Measurements from ENCODE around the gene ZNF668. TPM values are rescaled to one million over a fixed set of nuclear protein-coding genes. Genes with fewer than 3 reads are reported as not detected.

ZNF668 gene
- total RNA-seq, 1 donor from 2014 or later, result 5.4 TPM

- H3K36me3 ChIP-seq, result peaks cover 0 to 13% of the 10 kb centered on the region in 2 donors
- H3K4me3 ChIP-seq, result no peak overlapping the region
- H3K9me3 ChIP-seq, result no peaks in the 10 kb centered on the region
- no peaks in the 10 kb centered on the region for H3K4me1 ChIP-seq
- DNase-seq (ENCODE audit: extremely low spot score in 2 of 2), result no peak
- intact Hi-C loops (cut with DNase I), result no loop called here
- TF ChIP-seq, protein P1, sequence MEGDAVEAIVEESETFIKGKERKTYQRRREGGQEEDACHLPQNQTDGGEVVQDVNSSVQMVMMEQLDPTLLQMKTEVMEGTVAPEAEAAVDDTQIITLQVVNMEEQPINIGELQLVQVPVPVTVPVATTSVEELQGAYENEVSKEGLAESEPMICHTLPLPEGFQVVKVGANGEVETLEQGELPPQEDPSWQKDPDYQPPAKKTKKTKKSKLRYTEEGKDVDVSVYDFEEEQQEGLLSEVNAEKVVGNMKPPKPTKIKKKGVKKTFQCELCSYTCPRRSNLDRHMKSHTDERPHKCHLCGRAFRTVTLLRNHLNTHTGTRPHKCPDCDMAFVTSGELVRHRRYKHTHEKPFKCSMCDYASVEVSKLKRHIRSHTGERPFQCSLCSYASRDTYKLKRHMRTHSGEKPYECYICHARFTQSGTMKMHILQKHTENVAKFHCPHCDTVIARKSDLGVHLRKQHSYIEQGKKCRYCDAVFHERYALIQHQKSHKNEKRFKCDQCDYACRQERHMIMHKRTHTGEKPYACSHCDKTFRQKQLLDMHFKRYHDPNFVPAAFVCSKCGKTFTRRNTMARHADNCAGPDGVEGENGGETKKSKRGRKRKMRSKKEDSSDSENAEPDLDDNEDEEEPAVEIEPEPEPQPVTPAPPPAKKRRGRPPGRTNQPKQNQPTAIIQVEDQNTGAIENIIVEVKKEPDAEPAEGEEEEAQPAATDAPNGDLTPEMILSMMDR (IDR thresholded peaks at IDR 0.05), result no peak
- TF ChIP-seq POLR2A (IDR thresholded peaks at IDR 0.05), result no peak
- TF ChIP-seq POLR2AphosphoS5 (IDR thresholded peaks at IDR 0.05; ENCODE audit: insufficient read depth in 1 of 2, low read depth in 1 of 2), result no peak
- H3K27me3 ChIP-seq, result no peaks in the 10 kb centered on the region
- no peak overlapping the region for H3K27ac ChIP-seq
These were observed 30.1 kb downstream of the ZNF668 start for GRCh38 chr16:31043898-31044481.

DNA sequence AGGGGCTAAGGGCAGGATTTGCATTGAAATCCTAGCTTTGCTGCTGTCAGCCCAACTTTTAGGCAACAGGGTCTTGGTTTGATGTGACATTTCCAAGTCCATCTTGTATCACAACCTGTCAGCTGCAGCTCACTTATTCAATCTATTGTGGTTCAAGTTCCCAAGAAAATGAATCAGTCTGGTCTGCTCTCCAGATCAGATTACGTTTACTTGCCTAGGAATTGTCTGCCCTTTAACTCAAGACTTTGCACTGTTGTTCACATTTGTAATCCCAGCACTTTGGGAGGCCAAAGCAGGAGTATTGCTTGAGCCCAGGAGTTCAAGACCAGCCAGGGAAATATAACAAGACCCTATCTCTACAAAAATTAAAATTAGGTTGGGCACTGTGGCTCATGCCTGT lies 30.7 kb downstream of the ZNF668 start:
- intact Hi-C loops (cut with DNase I), result no loop called here
- H3K36me3 ChIP-seq, result peaks cover 0 to 19% of the 10 kb centered on the region in 2 donors

GRCh38 chr16:31042866-31043265 lies 31.2 kb downstream of the ZNF668 start:
- H3K36me3 ChIP-seq, result peaks cover 0 to 24% of the 10 kb centered on the region in 2 donors
- intact Hi-C loops (cut with DNase I), result no loop called here

More for the DNA sequence above, 30.7 kb downstream of the ZNF668 start:
- no peak overlapping the region for H3K4me3 ChIP-seq
- TF ChIP-seq POLR2A (IDR thresholded peaks at IDR 0.05), result no peak
- H3K27me3 ChIP-seq, result no peaks in the 10 kb centered on the region
- H3K27ac ChIP-seq, result no peak overlapping the region
- no peaks in the 10 kb centered on the region for H3K4me1 ChIP-seq
- H3K9me3 ChIP-seq, result no peaks in the 10 kb centered on the region
- DNase-seq (ENCODE audit: extremely low spot score in 2 of 2), result no peak

DNA sequence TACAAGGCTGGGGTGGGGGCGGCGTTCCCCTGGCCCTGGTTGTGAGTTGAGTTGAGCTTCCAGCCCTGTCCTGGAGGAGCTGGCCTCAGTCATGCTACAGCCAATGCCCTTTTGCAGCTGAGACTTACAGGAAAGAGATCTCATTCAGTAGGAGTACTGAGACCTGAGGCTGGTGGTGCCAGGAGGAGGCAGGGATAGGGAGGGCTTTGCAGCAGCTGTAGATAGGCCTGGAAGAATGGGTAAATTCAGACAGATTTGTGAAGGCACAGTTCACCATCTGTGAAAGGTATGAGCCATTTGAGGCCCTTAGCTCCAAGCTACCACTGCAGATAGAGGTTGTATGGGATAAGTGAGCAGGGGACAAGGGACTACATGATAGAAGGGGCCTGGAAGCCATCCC lies 35.0 kb downstream of the ZNF668 start:
- DNase-seq (ENCODE audit: extremely low spot score in 2 of 2), result no peak
- Histone ChIP-seq H3K27ac (no peak overlapping the region), H3K36me3 (peaks cover 0 to 40% of the 10 kb centered on the region in 2 donors), H3K4me3 (no peak overlapping the region), H3K9me3 (no peaks in the 10 kb centered on the region), H3K27me3 (no peaks in the 10 kb centered on the region), H3K4me1 (peaks cover 15% of the 10 kb centered on the region)
- intact Hi-C loops (cut with DNase I), result no loop called here
- TF ChIP-seq POLR2A (IDR thresholded peaks at IDR 0.05) (no peak), POLR2AphosphoS5 (IDR thresholded peaks at IDR 0.05; ENCODE audit: insufficient read depth in 1 of 2, low read depth in 1 of 2) (no peak)
- TF ChIP-seq, protein P1 (IDR thresholded peaks at IDR 0.05), result no peak

More at GRCh38 chr16:31042866-31043265, 31.2 kb downstream of the ZNF668 start:
- Histone ChIP-seq H3K9me3 (no peaks in the 10 kb centered on the region), H3K27ac (no peak overlapping the region), H3K27me3 (no peaks in the 10 kb centered on the region), H3K4me3 (no peak overlapping the region), H3K4me1 (no peaks in the 10 kb centered on the region)
- DNase-seq (ENCODE audit: extremely low spot score in 2 of 2), result no peak
- no peak for TF ChIP-seq POLR2AphosphoS5 (IDR thresholded peaks at IDR 0.05; ENCODE audit: insufficient read depth in 1 of 2, low read depth in 1 of 2)
- TF ChIP-seq, protein P1 (IDR thresholded peaks at IDR 0.05), result no peak
- no peak for TF ChIP-seq POLR2A (IDR thresholded peaks at IDR 0.05)

DNA sequence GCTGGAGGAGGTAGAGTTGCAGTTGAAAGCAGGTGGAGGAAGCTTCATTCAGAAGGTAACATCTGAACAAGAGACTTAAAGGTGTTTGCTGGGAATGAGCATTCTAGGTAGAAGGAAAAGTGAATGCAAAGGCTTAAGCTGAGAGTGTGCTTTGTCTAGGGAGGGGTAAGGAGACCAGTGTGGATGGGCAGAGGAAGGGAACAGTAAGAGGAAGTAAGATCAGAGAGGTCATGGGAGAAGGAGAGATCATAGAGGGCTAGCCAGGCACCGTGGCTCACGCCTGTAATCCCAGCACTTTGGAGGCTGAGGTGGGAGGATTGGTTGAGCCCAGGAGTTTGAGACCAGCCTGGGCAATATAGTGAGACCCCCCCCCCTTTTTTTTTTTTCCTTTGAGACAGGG lies 37.3 kb downstream of the ZNF668 start:
- no peaks in the 10 kb centered on the region for H3K9me3 ChIP-seq
- no peak overlapping the region for H3K4me3 ChIP-seq
- intact Hi-C loops (cut with DNase I), result no loop called here
- H3K36me3 ChIP-seq, result peaks cover 0 to 40% of the 10 kb centered on the region in 2 donors
- TF ChIP-seq POLR2A (IDR thresholded peaks at IDR 0.05) (no peak), POLR2AphosphoS5 (IDR thresholded peaks at IDR 0.05; ENCODE audit: insufficient read depth in 1 of 2, low read depth in 1 of 2) (no peak)
- TF ChIP-seq, protein P1 (IDR thresholded peaks at IDR 0.05), result no peak
- H3K4me1 ChIP-seq, result peaks cover 21% of the 10 kb centered on the region
- no peak for DNase-seq (ENCODE audit: extremely low spot score in 2 of 2)
- no peak overlapping the region for H3K27ac ChIP-seq
- H3K27me3 ChIP-seq, result no peaks in the 10 kb centered on the region
